ENCODE results near the gene SASH3.
A peak's percentile ranks its signal among the peaks of the same experiment; 100 is the strongest.

Gene SASH3

DNA sequence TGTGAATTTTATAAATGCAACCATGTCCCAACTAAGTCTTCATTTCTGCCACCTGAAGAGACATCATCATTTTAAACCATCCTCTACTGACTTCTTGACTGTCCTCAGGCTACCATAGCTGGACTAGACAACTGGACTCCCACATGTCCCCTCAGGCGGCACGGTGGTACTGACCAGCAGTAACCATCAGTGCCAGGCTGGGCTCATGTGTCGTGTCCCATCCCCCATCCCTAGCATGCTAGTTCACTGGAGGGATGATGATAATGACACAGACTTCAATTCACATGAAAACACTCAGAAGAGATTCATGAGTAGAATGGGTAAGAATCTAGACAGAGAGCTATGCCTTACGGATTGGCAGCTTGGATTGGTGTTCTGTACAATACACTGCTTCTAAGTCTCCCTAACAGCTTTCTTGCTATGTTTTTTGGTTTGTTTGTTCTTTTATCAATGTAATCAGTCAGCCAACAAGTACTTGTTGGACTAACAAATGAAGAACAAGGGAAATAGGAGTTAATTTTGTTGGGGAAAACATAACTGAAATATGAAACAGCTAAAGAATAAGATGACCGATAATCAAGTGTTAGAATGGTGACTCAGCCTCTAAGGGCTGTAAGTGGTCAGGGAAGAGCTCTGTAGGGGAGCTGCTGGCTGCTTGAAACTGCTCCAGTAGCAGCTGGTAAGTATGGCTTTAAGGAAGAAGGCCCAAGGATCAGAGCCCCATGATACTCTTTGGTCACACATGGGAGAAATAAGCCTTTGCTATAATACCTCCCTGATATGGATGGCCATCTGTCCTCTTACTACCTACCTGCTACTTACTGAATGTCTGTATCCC, 53.6 kb downstream of the SASH3 start:
- no peaks in the 10 kb centered on the region for H3K4me1 Mint-ChIP-seq
- no peak overlapping the region for H3K27ac Mint-ChIP-seq
- no peaks in the 10 kb centered on the region for H3K27me3 Mint-ChIP-seq
- H3K4me3 Mint-ChIP-seq = no peak overlapping the region
- no peaks in the 10 kb centered on the region for H3K9me3 Mint-ChIP-seq
- DNase-seq (no peak), ATAC-seq (no peak)
- peaks cover 8% of the 10 kb centered on the region for H3K36me3 Mint-ChIP-seq (ENCODE audit: low read depth)

DNA sequence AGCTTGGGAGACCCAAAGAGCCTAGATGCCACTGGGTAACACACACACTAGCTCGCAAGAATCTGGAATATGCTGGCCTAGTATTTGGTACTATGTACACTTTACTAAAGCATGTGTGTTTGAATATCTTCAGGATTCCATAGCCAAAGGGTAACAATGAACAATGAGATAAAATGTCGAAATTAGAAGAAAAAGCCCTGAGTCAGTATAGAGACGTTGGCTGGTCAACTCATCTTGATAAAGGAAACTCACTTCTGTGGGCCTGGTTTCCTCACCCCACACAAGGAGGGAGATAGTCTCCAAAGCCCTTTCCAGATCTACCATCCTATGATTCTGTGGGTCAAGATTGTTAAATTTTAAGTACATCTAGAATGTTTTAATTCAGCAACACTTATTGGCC, 57.1 kb downstream of the SASH3 start:
- no peak for DNase-seq
- Mint-ChIP-seq H3K27me3 (no peaks in the 10 kb centered on the region), H3K4me1 (peaks cover 16% of the 10 kb centered on the region)

GRCh38 chrX:129840344-129840743, 60.6 kb downstream of the SASH3 start:
- Mint-ChIP-seq H3K27ac (no peak overlapping the region), H3K9me3 (no peaks in the 10 kb centered on the region), H3K4me3 (no peak overlapping the region), H3K27me3 (no peaks in the 10 kb centered on the region), H3K4me1 (peaks cover 34% of the 10 kb centered on the region), H3K36me3 (ENCODE audit: low read depth) (peaks cover 4% of the 10 kb centered on the region)
- ATAC-seq (no peak), DNase-seq (no peak)

More for the DNA sequence above, 57.1 kb downstream of the SASH3 start:
- no peaks in the 10 kb centered on the region for H3K9me3 Mint-ChIP-seq
- ATAC-seq = no peak
- no peak overlapping the region for H3K4me3 Mint-ChIP-seq
- H3K36me3 Mint-ChIP-seq (ENCODE audit: low read depth) = peaks cover 4% of the 10 kb centered on the region
- H3K27ac Mint-ChIP-seq = no peak overlapping the region

DNA sequence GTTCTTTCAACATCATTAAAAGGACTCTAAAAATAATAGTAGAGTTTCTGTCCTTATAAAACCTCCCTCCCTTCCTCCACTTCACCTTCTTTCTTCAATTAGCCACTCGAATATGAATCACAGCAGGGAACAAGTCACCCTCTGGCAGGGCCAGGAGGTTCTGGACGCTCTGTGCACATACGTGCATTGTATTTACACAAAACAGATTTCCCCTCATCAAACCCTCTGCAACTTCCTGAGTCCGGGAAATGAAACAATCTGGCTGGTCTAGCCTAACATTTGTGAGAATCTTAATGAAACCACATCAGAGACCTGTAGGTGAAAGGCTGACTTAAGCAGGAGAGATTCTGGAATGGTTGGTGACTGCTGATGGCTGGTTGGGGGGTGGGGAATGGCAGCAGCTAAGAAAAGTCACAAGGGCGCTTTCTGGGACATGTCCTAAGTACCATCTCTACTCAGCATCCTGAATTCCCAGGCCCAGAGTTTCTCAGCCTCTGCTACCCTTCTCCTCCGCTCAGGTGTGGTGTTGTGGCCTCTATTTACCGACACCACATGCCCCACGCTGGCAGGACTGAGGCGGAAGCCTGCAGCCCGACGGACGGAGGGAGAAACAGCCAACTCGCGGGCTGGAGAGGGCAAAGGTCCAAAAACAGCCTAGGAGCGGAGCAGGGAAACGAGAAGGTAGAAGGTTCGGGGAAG, 62.9 kb downstream of the SASH3 start:
- H3K4me3 Mint-ChIP-seq = peak overlapping the region; percentile 88
- H3K9me3 Mint-ChIP-seq = no peaks in the 10 kb centered on the region
- ATAC-seq = no peak
- peak overlapping the region; percentile 47 for H3K27ac Mint-ChIP-seq
- no peaks in the 10 kb centered on the region for H3K36me3 Mint-ChIP-seq (ENCODE audit: low read depth)
- H3K27me3 Mint-ChIP-seq = no peaks in the 10 kb centered on the region
- DNase-seq = peak; percentile 10
- peaks cover 43% of the 10 kb centered on the region for H3K4me1 Mint-ChIP-seq

DNA sequence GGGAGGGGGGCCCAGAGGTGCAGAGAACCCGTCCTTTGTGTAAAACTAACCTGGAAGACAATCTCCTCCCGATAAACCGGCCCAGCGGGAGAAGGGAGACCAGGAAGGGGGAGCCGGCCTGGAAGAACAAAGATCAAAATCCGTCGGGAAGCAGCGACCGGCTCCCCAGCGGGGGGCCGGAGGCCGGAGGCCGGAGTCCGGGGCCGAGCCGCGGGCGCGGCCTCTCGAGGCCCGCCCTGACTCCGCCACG, 63.4 kb downstream of the SASH3 start:
- Mint-ChIP-seq H3K4me1 (peaks cover 43% of the 10 kb centered on the region), H3K36me3 (ENCODE audit: low read depth) (no peaks in the 10 kb centered on the region), H3K4me3 (peak overlapping the region; percentile 88), H3K27ac (no peak overlapping the region), H3K27me3 (no peaks in the 10 kb centered on the region), H3K9me3 (no peaks in the 10 kb centered on the region)
- DNase-seq = no peak
- no peak for ATAC-seq

- H3K27me3 Mint-ChIP-seq = no peaks in the 10 kb centered on the region
- DNase-seq = peak; percentile 86
- peak within 1 kb of the TSS; percentile 86 for H3K27ac Mint-ChIP-seq
- peak within 1 kb of the TSS; percentile 88 for H3K4me3 Mint-ChIP-seq
- peak; percentile 96 for ATAC-seq
- H3K36me3 Mint-ChIP-seq (ENCODE audit: low read depth) = no peaks in the 10 kb centered on the region
- no peaks in the 10 kb centered on the region for H3K9me3 Mint-ChIP-seq
- peaks cover 43% of the 10 kb centered on the region for H3K4me1 Mint-ChIP-seq
Measured at GRCh38 chrX:129843459-129844306, 63.9 kb downstream of the SASH3 start, which contains the start of gene ZDHHC9. Gene ZDHHC9, minus strand, starts transcription at chrX:129843886. Its CDS starts 1,941 bp downstream, at chrX:129841945.
